H1 (cell line): Measurements from ENCODE around the gene TBCE. TPM values are rescaled to one million over a fixed set of nuclear protein-coding genes. Genes with fewer than 3 reads are reported as not detected.
A peak's percentile ranks its signal among the peaks of the same experiment; 100 is the strongest.

ENCODE experiments used
- CTCF ChIA-PET: fragments of 300-600 bp; sonication (Branson Sonifier 250); formaldehyde crosslinking; loops from one replicate; lab custom pipeline; 2021; ENCODE audit not compliant: partially characterized antibody; lab: Charles Lee
- POLR2A ChIA-PET: fragments of 300-600 bp; sonication (Branson Sonifier 250); formaldehyde crosslinking; loops from one replicate; lab custom pipeline; 2021; ENCODE audit warnings: inconsistent platforms; ENCODE audit not compliant: partially characterized antibody; lab: Charles Lee
- DNase-seq, 2 experiments: peaks; one replicate each; pipeline versions ENCODE4 v3.0.0 to v3.0.0-alpha.2; 2010 to 2022; ENCODE audit warnings: low spot score in 2 of 2, low read depth in 1 of 2, mixed read lengths in 1 of 2
- FAIRE-seq: peaks from 2 replicates; lab custom pipeline; 2011; peaks lifted over from hg19 to GRCh38; lab: Jason Lieb, UNC
- H2AFZ ChIP-seq: 2 replicates; pipeline ENCODE4 v1.8.1; 2012; ENCODE audit warnings: low read length, inconsistent platforms
- H2AK5ac ChIP-seq: 2 replicates; pipeline ENCODE4 v1.6.1; 2013; ENCODE audit warnings: low read depth, low read length
- H2BK120ac ChIP-seq: replicated peaks from 2 replicates; pipeline ENCODE3; 2013; ENCODE audit warnings: low read depth, low read length, inconsistent platforms
- H2BK12ac ChIP-seq: 2 replicates; pipeline ENCODE4 v1.6.1; 2013; ENCODE audit warnings: low read depth, low read length
- H2BK15ac ChIP-seq: 2 replicates; pipeline ENCODE4 v1.6.1; 2013; ENCODE audit warnings: low read length
- H2BK20ac ChIP-seq: 2 replicates; pipeline ENCODE4 v1.6.1; 2013; ENCODE audit warnings: low read length
- H2BK5ac ChIP-seq: 2 replicates; pipeline ENCODE4 v1.6.1; 2013; ENCODE audit warnings: low read depth, low read length
- H3K14ac ChIP-seq: 2 replicates; pipeline ENCODE4 v1.6.1; 2013; ENCODE audit warnings: inconsistent platforms; ENCODE audit not compliant: insufficient read length
- H3K18ac ChIP-seq: 2 replicates; pipeline ENCODE4 v1.6.1; 2013; ENCODE audit warnings: low read length; ENCODE audit errors: extremely low read depth
- H3K23ac ChIP-seq: 2 replicates; pipeline ENCODE4 v1.6.1; 2013; ENCODE audit warnings: inconsistent platforms; ENCODE audit not compliant: insufficient read length
- H3K23me2 ChIP-seq: 2 replicates; pipeline ENCODE4 v1.6.1; 2013; ENCODE audit warnings: low read depth, low read length
- H3K27ac ChIP-seq: 2 replicates; pipeline ENCODE4 v1.6.1; 2011; ENCODE audit warnings: low read depth, low read length, inconsistent platforms
- H3K27me3 ChIP-seq, 4 experiments: replicated peaks in 1 of 4; 1 replicate in 1 of 4; 2 replicates in 3 of 4; pipeline versions ENCODE4 v1.6.1 to v1.8.1; 2011 to 2013; ENCODE audit warnings: low read length in 3 of 4, mild to moderate bottlenecking in 3 of 4, inconsistent platforms in 2 of 4, mixed read lengths in 2 of 4, moderate library complexity in 1 of 4; ENCODE audit not compliant: control insufficient read depth in 3 of 4, insufficient read depth in 3 of 4; ENCODE audit errors: extremely low read depth in 1 of 4
- H3K36me3 ChIP-seq, 4 experiments: 2 replicates each; pipeline versions ENCODE4 v1.6.1 to v1.8.1; 2011 to 2013; ENCODE audit warnings: mild to moderate bottlenecking in 4 of 4, low read length in 3 of 4, moderate library complexity in 2 of 4, control low read depth in 1 of 4, inconsistent platforms in 1 of 4; ENCODE audit not compliant: insufficient read depth in 4 of 4, control insufficient read depth in 2 of 4
- H3K4ac ChIP-seq: replicated peaks from 2 replicates; pipeline ENCODE3; 2013; ENCODE audit warnings: low read length, low read depth, mixed read lengths, inconsistent platforms; ENCODE audit not compliant: insufficient read length
- H3K4me1 ChIP-seq, 4 experiments: replicated peaks in 1 of 4; 1 replicate in 1 of 4; 2 replicates in 3 of 4; pipeline versions ENCODE4 v1.6.1 to v1.8.1; 2011 to 2013; ENCODE audit warnings: low read length in 3 of 4, inconsistent platforms in 2 of 4, mixed read lengths in 1 of 4; ENCODE audit not compliant: insufficient read depth in 4 of 4, control insufficient read depth in 3 of 4
- H3K4me2 ChIP-seq, 2 experiments: 2 replicates each; pipeline versions ENCODE4 v1.6.1 to v1.8.1; 2011 to 2013; ENCODE audit warnings: low read depth in 2 of 2, low read length in 2 of 2, control low read depth in 1 of 2, inconsistent platforms in 1 of 2, mild to moderate bottlenecking in 1 of 2; ENCODE audit not compliant: insufficient read depth in 1 of 2
- H3K4me3 ChIP-seq, 4 experiments: fragments of 200-600, 300-600 bp in 1 of 4; sonication (generic), shearing (Covaris generic), sonication (Bioruptor Twin) in 1 of 4; 2 replicates each; pipeline versions ENCODE4 v1.5.1 to v1.8.1; 2011 to 2016; ENCODE audit warnings: low read length in 4 of 4, low read depth in 3 of 4, control low read depth in 2 of 4, inconsistent platforms in 2 of 4, mild to moderate bottlenecking in 2 of 4, mixed read lengths in 1 of 4, moderate library complexity in 1 of 4; ENCODE audit not compliant: insufficient read depth in 2 of 4; ENCODE audit errors: extremely low read depth in 1 of 4
- H3K56ac ChIP-seq: replicated peaks from 2 replicates; pipeline ENCODE3; 2013; ENCODE audit warnings: low read depth, mild to moderate bottlenecking, mixed read lengths, low read length, inconsistent platforms; ENCODE audit not compliant: insufficient read length
- H3K79me1 ChIP-seq: 2 replicates; pipeline ENCODE4 v1.6.1; 2013; ENCODE audit warnings: low read depth, low read length, control low read depth
- H3K79me2 ChIP-seq, 2 experiments: 2 replicates each; pipeline versions ENCODE4 v1.6.1 to v1.8.1; 2012 to 2013; ENCODE audit warnings: low read length in 2 of 2, mild to moderate bottlenecking in 2 of 2, inconsistent platforms in 1 of 2; ENCODE audit not compliant: insufficient read depth in 2 of 2, control insufficient read depth in 1 of 2
- H3K9ac ChIP-seq, 4 experiments: replicated peaks in 1 of 4; 1 replicate in 1 of 4; 2 replicates in 3 of 4; pipeline versions ENCODE4 v1.6.1 to v1.8.1; 2011 to 2013; ENCODE audit warnings: low read depth in 3 of 4, low read length in 3 of 4, control low read depth in 2 of 4, mild to moderate bottlenecking in 2 of 4, moderate library complexity in 2 of 4, inconsistent platforms in 1 of 4; ENCODE audit errors: extremely low read depth in 1 of 4
- H3K9me3 ChIP-seq, 2 experiments: 2 replicates each; pipeline versions ENCODE4 v1.6.1 to v1.8.1; 2012 to 2013; ENCODE audit warnings: mild to moderate bottlenecking in 2 of 2, moderate library complexity in 2 of 2, control low read depth in 1 of 2, inconsistent platforms in 1 of 2, low read depth in 1 of 2, low read length in 1 of 2, mixed read lengths in 1 of 2; ENCODE audit not compliant: insufficient read depth in 2 of 2
- H4K20me1 ChIP-seq, 2 experiments: replicated peaks in 1 of 2; 2 replicates each; pipeline versions ENCODE3 to v1.8.1; 2011 to 2013; ENCODE audit warnings: inconsistent platforms in 2 of 2, low read length in 2 of 2, mild to moderate bottlenecking in 1 of 2; ENCODE audit not compliant: insufficient read depth in 2 of 2, control insufficient read depth in 1 of 2
- H4K5ac ChIP-seq: 2 replicates; pipeline ENCODE4 v1.6.1; 2013; ENCODE audit warnings: low read length, low read depth, mixed read lengths, inconsistent platforms; ENCODE audit not compliant: insufficient read length
- H4K8ac ChIP-seq: 2 replicates; pipeline ENCODE4 v1.8.0; 2013; ENCODE audit warnings: mild to moderate bottlenecking, moderate library complexity, low read length, inconsistent platforms; ENCODE audit not compliant: insufficient read depth; ENCODE audit errors: extremely low read depth
- H4K91ac ChIP-seq: replicated peaks from 2 replicates; pipeline ENCODE3; 2013; ENCODE audit warnings: low read length, mixed read lengths, inconsistent platforms; ENCODE audit not compliant: insufficient read length
- BRCA1 ChIP-seq: IDR thresholded peaks from 2 replicates; pipeline ENCODE4 v1.6.1; 2012; ENCODE audit warnings: low read depth, low read length, improper control_type of control experiment
- CEBPB ChIP-seq: IDR thresholded peaks from 2 replicates; pipeline ENCODE4 v1.6.1; 2012; ENCODE audit warnings: low read depth, low read length
- E2F6 ChIP-seq: IDR thresholded peaks from 2 replicates; pipeline ENCODE4 v1.6.1; 2012; ENCODE audit warnings: inconsistent platforms
- FOSL1 ChIP-seq: IDR thresholded peaks from 2 replicates; pipeline ENCODE4 v1.6.1; 2011; ENCODE audit warnings: mild to moderate bottlenecking, low read depth, low read length, moderate library complexity; ENCODE audit not compliant: insufficient read depth
- HDAC6 ChIP-seq: IDR thresholded peaks from one replicate; pipeline ENCODE4 v1.7.1; 2012; ENCODE audit warnings: low read depth, mild to moderate bottlenecking, inconsistent platforms, low read length, moderate library complexity
- KDM4A ChIP-seq: IDR thresholded peaks from one replicate; pipeline ENCODE4 v1.7.1; 2012; ENCODE audit warnings: low read depth, mild to moderate bottlenecking, moderate library complexity, low read length, inconsistent platforms; ENCODE audit not compliant: severe bottlenecking
- POLR2A ChIP-seq, 2 experiments: IDR thresholded peaks; 1 replicate in 1 of 2; 2 replicates in 1 of 2; pipeline ENCODE4 v1.6.1; 2011; ENCODE audit warnings: low read depth in 2 of 2, low read length in 2 of 2, mild to moderate bottlenecking in 2 of 2; ENCODE audit errors: control extremely low read depth in 1 of 2
- RXRA ChIP-seq: IDR thresholded peaks from 2 replicates; pipeline ENCODE4 v1.6.1; 2011; ENCODE audit warnings: low read depth, mild to moderate bottlenecking, low read length, moderate library complexity; ENCODE audit not compliant: insufficient read depth
- SIRT6 ChIP-seq: IDR thresholded peaks from one replicate; pipeline ENCODE4 v1.7.1; 2012; ENCODE audit warnings: low read length, inconsistent platforms
- SRF ChIP-seq: IDR thresholded peaks from 2 replicates; pipeline ENCODE4 v1.6.1; 2011; ENCODE audit warnings: mild to moderate bottlenecking, low read depth, low read length, moderate library complexity
- TAF7 ChIP-seq: optimal IDR thresholded peaks from 2 replicates; pipeline ENCODE3; 2011; ENCODE audit warnings: low read depth, mild to moderate bottlenecking, inconsistent platforms, low read length, moderate library complexity, borderline replicate concordance
- WGBS, 2 experiments: shearing (Covaris generic) in 1 of 2; methylation state at CpG; one replicate each; pipeline versions ENCODE4 v1.1.6 to v1.1.7; 2013 to 2015; ENCODE audit warnings: low lambda C conversion rate in 2 of 2, mixed read lengths in 2 of 2, inconsistent platforms in 1 of 2, low coverage in 1 of 2, missing lambda C conversion rate in 1 of 2; ENCODE audit not compliant: insufficient replicate concordance in 2 of 2, insufficient coverage in 1 of 2, insufficient read length in 1 of 2; ENCODE audit errors: extremely low coverage in 1 of 2, missing lambda C conversion rate in 1 of 2; 5-methylcytosine and 5-hydroxymethylcytosine counted together
- polyA plus RNA-seq, 7 experiments: library from polyadenylated mRNA; depleted of rRNA in 3 of 7; stranded (reverse) in 5 of 7; unstranded in 2 of 7; fragments of >200 nt in 5 of 7; fragments of 200-250 nt in 2 of 7; gene quantifications; 1 replicate in 5 of 7; 2 replicates in 1 of 7; 4 replicates in 1 of 7; pipeline versions ENCODE4 v1.2.1 to v1.2.3, GENCODE V29; 2011 to 2013; ENCODE audit warnings: missing spikeins in 2 of 7, mixed read lengths in 2 of 7
- total RNA-seq: library from RNA; stranded (reverse); fragmentation: NEBNext Ultra II Directional; extraction: Animal tissue kit (Norgen Biotek cat#: 25700); gene quantifications from 2 replicates; pipeline ENCODE4 v1.2.1, GENCODE V29; 2021

The TBCE gene
- total and polyA plus RNA-seq, 2 of the 8 experiments (the other 6 are each of a cell fraction or from before 2014, with no cell fraction given), result 22.7 to 42.9 TPM

- FAIRE-seq (no peak), DNase-seq (no peak)
- Histone ChIP-seq H3K9ac (no peak overlapping the region), H3K4me2 (peak overlapping the region in 1 of 2 experiments; percentile 63; a peak in 2 of 4 replicates), H3K56ac (no peak overlapping the region), H2BK12ac (0 out of 2 replicates have a peak overlapping the region, but pooled peaks have one; percentile 75), H3K36me3 (no peaks in the 10 kb centered on the region), H3K23me2 (no peaks in the 10 kb centered on the region), H3K23ac (no peak overlapping the region), H3K27ac (no peak overlapping the region), H2BK5ac (peak overlapping the region; percentile 12; the same call in 1 of the 2 replicates), H4K8ac (no peak overlapping the region), H2AK5ac (no peak overlapping the region), H3K4me1 (no peaks in the 10 kb centered on the region), H2BK15ac (0 out of 2 replicates have a peak overlapping the region, but pooled peaks have one; percentile 67), H3K27me3 (no peaks in the 10 kb centered on the region), H3K14ac (no peak overlapping the region), H4K5ac (no peak overlapping the region), H3K79me2 (peaks cover 0 to 22% of the 10 kb centered on the region in 2 experiments; a peak in 2 of 4 replicates), H3K4ac (no peak overlapping the region), H2AFZ (0 out of 2 replicates have a peak overlapping the region, but pooled peaks have one; percentile 11), H3K18ac (no peak overlapping the region), H4K91ac (no peak overlapping the region), H2BK120ac (no peak overlapping the region), H3K4me3 (no peak overlapping the region), H2BK20ac (no peak overlapping the region), H3K9me3 (no peaks in the 10 kb centered on the region), H4K20me1 (no peaks in the 10 kb centered on the region), H3K79me1 (peaks cover 3% of the 10 kb centered on the region)
- CTCF ChIA-PET, result interaction anchor here (1.2 kb wide), 1 partner anchor 246 kb away, joined by 3 read pairs; no protein-coding TSS in a partner anchor
- TF ChIP-seq CEBPB (no peak), SIRT6 (no peak), KDM4A (no peak), FOSL1 (no peak), HDAC6 (no peak), BRCA1 (no peak), POLR2A (IDR thresholded peaks at IDR 0.05; ENCODE audit: control extremely low read depth in 1 of 2, low read depth in 2 of 2, low read length in 2 of 2) (no peak), RXRA (no peak), TAF7 (no peak), E2F6 (no peak), SRF (no peak)
- POLR2A ChIA-PET, result interaction anchor here (1.4 to 2.5 kb wide), 2 partner anchors 38 to 42 kb away, joined by 3 to 12 read pairs; partner anchors contain the start of genes ARID4B and GGPS1
- 93% methylated on average over 5 of the region's 5 CpGs; no CpG with 5 or more reads in 1 of the 2 experiments for WGBS, 2 experiments
Measured at GRCh38 chr1:235366286-235366685, 941 bp upstream of the TBCE start.
